ENCODE measurements around the gene RAPGEFL1. TPM values are rescaled to one million over a fixed set of nuclear protein-coding genes. Genes with fewer than 3 reads are reported as not detected.
"Not testable (repeated sequence)": the region's sequence is repeated elsewhere in the genome, so short reads cannot be mapped to it uniquely, and the experiment has no call there.

Gene RAPGEFL1
- total RNA-seq, 1 donor from 2014 or later: 7.0 TPM

GRCh38 chr17:40194821-40195220, 17.6 kb downstream of the RAPGEFL1 start:
- Mint-ChIP-seq H3K4me3 (no peak overlapping the region), H3K9me3 (no peaks in the 10 kb centered on the region), H3K4me1 (peaks cover 15% of the 10 kb centered on the region), H3K27ac (no peak overlapping the region), H3K27me3 (peaks cover 7% of the 10 kb centered on the region), H3K36me3 (ENCODE audit: low read depth) (peaks cover 2% of the 10 kb centered on the region)
- intact Hi-C loops (cut with micrococcal nuclease): no loop called here
- CTCF ChIA-PET: no interaction called here
- no peak for DNase-seq
- ATAC-seq (ENCODE audit: low read depth): no peak
- POLR2A ChIA-PET: no interaction called here
- TF ChIP-seq CTCF (IDR thresholded peaks at IDR 0.05): no peak

GRCh38 chr17:40197550-40197949, 20.3 kb downstream of the RAPGEFL1 start:
- CTCF ChIA-PET: interaction anchor here (1.9 to 2.9 kb wide), 2 partner anchors 21 to 85 kb away, joined by 4 to 7 read pairs; no protein-coding TSS in a partner anchor
- H3K9me3 Mint-ChIP-seq: no peaks in the 10 kb centered on the region
- ATAC-seq (ENCODE audit: low read depth): no peak
- H3K4me3 Mint-ChIP-seq: no peak overlapping the region
- no peak overlapping the region for H3K27ac Mint-ChIP-seq
- no peak for TF ChIP-seq CTCF (IDR thresholded peaks at IDR 0.05)
- intact Hi-C loops (cut with micrococcal nuclease): no loop called here
- POLR2A ChIA-PET: interaction anchor here (0.7 to 1.4 kb wide), 3 partner anchors 21 to 94 kb away, joined by 3 read pairs; partner anchors contain the start of gene WIPF2
- H3K36me3 Mint-ChIP-seq (ENCODE audit: low read depth): no peaks in the 10 kb centered on the region
- H3K27me3 Mint-ChIP-seq: peaks cover 7% of the 10 kb centered on the region
- DNase-seq: no peak
- peaks cover 4% of the 10 kb centered on the region for H3K4me1 Mint-ChIP-seq

GRCh38 chr17:40197965-40198456, 20.7 kb downstream of the RAPGEFL1 start:
- POLR2A ChIA-PET: interaction anchor here (0.7 to 1.2 kb wide), 2 partner anchors 85 to 93 kb away, joined by 3 read pairs; no protein-coding TSS in a partner anchor
- DNase-seq; H3K4me1 Mint-ChIP-seq; intact Hi-C loops (cut with micrococcal nuclease); H3K4me3 Mint-ChIP-seq; H3K9me3 Mint-ChIP-seq; H3K27ac Mint-ChIP-seq; H3K36me3 Mint-ChIP-seq (ENCODE audit: low read depth); H3K27me3 Mint-ChIP-seq; ATAC-seq (ENCODE audit: low read depth): not testable (repeated sequence)
- CTCF ChIA-PET: interaction anchor here (1.9 to 2.9 kb wide), 2 partner anchors 20 to 85 kb away, joined by 4 to 7 read pairs; no protein-coding TSS in a partner anchor

GRCh38 chr17:40198576-40198975, 21.3 kb downstream of the RAPGEFL1 start:
- ATAC-seq (ENCODE audit: low read depth) (no peak), DNase-seq (no peak)
- peaks cover 4% of the 10 kb centered on the region for H3K4me1 Mint-ChIP-seq
- no peak for TF ChIP-seq CTCF (IDR thresholded peaks at IDR 0.05)
- H3K27me3 Mint-ChIP-seq: peaks cover 7% of the 10 kb centered on the region
- no peak overlapping the region for H3K27ac Mint-ChIP-seq
- H3K36me3 Mint-ChIP-seq (ENCODE audit: low read depth): no peaks in the 10 kb centered on the region
- ChIA-PET CTCF (interaction anchor here (1.8 to 2.9 kb wide), 3 partner anchors 20 to 92 kb away, joined by 4 to 7 read pairs (median 4); no protein-coding TSS in a partner anchor), POLR2A (no interaction called here)
- intact Hi-C loops (cut with micrococcal nuclease): no loop called here
- no peaks in the 10 kb centered on the region for H3K9me3 Mint-ChIP-seq
- no peak overlapping the region for H3K4me3 Mint-ChIP-seq

- no peak overlapping the region for H3K4me3 Mint-ChIP-seq
- H3K4me1 Mint-ChIP-seq: peaks cover 4% of the 10 kb centered on the region
- H3K27ac Mint-ChIP-seq: no peak overlapping the region
- H3K9me3 Mint-ChIP-seq: no peaks in the 10 kb centered on the region
- H3K27me3 Mint-ChIP-seq: no peaks in the 10 kb centered on the region
- no peaks in the 10 kb centered on the region for H3K36me3 Mint-ChIP-seq (ENCODE audit: low read depth)
- intact Hi-C loops (cut with micrococcal nuclease): loop anchor here (5.0 kb wide), 2 partner anchors 154 to 214 kb away; partner anchors contain the start of gene TOP2A
- ChIA-PET POLR2A (no interaction called here), CTCF (interaction anchor here (1.3 to 4.4 kb wide), 5 partner anchors 12 to 151 kb away, joined by 4 to 26 read pairs (median 10); partner anchors contain the start of gene WIPF2)
- no peak for TF ChIP-seq CTCF (IDR thresholded peaks at IDR 0.05)
- DNase-seq (no peak), ATAC-seq (ENCODE audit: low read depth) (no peak)
Measured at GRCh38 chr17:40203131-40203530, 25.9 kb downstream of the RAPGEFL1 start.

GRCh38 chr17:40206193-40206592, 28.9 kb downstream of the RAPGEFL1 start:
- intact Hi-C loops (cut with micrococcal nuclease); H3K4me1 Mint-ChIP-seq; H3K27ac Mint-ChIP-seq; DNase-seq; CTCF ChIA-PET; H3K36me3 Mint-ChIP-seq (ENCODE audit: low read depth); H3K4me3 Mint-ChIP-seq; H3K27me3 Mint-ChIP-seq; H3K9me3 Mint-ChIP-seq; ATAC-seq (ENCODE audit: low read depth); POLR2A ChIA-PET: not testable (repeated sequence)
